Measurements from ENCODE around the gene SMARCA4.

Gene SMARCA4

DNA sequence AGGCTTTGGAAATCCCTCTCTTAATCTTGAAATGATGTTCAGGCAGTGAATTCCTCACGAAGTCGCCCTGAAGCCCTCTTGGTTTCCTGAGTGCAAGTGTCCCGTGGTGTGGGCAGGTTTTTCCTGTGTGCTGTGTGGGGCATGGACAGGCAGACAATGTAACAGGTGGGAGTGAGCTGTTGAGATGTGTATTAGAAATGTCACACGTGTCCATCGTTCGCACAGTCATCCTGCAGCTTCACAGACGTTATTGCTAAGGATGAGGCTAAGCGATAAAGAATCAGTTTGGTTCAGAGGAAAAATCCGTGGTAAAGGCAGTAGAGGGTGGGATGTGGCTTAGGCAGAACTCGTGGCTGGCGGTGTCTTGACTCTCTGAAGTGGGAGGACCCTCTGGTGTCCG is 51.7 kb downstream of the SMARCA4 start:
- DNase-seq (ENCODE audit: low spot score), result no peak

DNA sequence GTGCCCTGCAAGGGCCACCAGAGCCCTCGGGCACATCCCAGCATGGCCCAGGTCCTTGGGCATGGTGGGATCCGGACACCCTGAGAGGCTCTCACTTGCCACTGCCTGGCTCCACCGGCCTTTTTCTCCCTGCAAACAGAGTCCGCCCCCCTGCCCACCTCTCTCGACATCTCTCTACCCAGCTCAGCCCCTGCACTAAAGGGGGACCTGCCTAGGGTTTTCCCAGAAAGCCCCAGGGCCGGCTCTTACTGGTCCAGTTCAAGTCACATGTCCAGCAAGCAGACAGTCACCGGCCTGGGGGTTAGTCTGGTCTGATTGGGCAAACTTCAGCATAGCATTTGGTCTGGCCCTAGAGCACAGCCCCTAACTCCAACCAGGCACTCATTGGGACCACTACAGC is 52.9 kb downstream of the SMARCA4 start:
- no peak for DNase-seq (ENCODE audit: low spot score)

DNA sequence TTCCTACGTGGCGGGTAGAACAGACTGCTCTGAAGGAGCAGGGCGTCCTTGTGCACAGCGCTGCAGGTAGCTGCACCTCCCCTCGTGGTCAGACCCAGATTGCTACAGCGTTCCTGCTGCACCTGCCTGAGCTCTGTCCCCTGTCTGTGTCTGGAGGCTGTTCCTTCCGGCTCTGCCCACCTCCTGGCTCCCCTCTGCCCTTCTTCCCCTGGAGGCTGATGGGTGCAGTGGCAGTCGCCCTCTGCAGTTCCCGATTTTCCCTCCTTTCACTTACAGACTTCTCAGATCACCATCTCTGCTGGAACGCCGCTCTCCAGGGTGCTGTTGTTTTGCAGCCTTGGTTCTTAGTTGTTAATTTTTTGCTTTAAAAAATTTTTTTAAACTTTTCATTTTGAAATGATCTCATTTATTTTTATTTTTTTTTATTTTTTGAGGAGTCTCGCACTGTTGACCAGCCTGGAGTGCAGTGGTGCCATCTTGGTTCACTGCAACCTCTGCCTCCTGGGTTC is 53.6 kb downstream of the SMARCA4 start:
- DNase-seq (ENCODE audit: low spot score), result no peak

DNA sequence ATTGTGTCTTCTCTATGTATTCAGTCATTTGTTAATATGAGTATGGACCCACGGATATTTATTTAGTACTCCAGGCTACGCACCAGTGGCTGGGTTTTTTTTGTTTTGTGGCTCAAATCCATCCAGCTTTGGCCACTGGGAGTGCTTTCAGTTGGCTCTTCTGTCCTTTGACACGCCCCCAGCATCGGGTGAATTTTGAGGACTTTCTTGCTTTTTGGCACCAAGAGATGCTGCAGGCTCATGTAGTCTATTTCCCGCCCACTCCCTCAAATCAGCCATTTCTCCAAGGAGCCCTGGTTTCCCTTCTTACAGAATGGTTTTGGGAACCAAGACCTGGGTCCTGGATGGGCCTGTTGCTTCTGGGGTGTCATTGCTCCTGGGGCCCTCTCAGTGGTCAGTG is 55.8 kb downstream of the SMARCA4 start:
- no peak for DNase-seq (ENCODE audit: low spot score)

DNA sequence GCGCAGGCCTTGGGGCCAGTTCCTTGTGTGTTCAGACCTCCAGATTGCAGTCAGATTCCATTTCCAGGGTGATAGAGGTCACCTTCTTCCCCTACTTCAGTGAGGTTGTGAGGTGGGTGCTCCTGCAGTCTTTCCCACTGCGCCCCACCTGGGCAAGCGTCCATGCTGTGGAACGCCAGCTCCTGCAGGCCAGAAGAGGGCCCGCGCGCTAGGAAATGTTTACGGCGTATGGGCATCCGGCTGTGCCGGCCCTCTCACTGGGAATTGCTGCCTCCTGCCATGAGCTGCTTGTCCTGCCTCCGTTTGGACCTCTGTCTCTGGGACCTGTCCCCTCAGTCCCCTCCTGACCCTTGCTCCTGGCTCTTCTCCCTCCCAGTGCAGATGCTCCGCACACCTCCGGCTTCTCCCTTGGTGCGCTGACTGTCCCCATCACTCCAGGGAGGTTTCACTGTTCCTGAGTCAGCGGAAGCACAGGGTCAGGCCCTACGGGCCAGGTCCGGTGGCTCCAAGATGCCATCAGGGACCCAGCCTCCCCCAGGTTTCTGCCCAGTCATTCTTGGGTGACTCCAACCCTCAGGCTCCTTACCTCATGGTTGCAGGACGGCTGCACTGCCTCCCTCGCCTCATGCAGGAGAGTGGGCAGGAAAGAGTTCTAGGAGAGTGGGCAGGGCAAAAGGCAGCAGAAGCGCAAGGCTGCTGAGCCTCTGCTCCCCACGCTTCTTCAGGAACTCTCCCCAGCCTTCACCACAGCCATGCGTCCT is 56.6 kb downstream of the SMARCA4 start:
- no peak for DNase-seq (ENCODE audit: low spot score)

DNA sequence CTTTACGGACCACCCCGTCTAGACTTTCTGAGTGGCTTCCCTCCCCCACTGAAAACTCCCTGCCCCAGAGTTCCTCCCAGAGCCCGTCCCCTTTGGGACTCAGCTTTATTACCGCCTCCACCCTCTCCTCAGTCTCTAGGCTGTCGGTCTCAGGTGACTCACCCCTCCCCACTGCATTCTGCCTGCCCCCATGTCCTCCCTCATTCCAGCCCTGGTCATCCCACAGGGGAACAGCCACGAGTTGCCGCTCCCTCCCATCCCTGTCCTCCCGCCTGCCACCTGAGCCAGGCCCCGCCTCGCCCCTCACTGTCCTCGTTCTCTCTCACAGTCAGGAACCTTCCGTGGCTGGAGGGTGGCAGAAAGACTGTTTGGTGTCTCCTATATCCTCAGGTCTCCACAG is 57.3 kb downstream of the SMARCA4 start:
- DNase-seq (ENCODE audit: low spot score), result no peak

DNA sequence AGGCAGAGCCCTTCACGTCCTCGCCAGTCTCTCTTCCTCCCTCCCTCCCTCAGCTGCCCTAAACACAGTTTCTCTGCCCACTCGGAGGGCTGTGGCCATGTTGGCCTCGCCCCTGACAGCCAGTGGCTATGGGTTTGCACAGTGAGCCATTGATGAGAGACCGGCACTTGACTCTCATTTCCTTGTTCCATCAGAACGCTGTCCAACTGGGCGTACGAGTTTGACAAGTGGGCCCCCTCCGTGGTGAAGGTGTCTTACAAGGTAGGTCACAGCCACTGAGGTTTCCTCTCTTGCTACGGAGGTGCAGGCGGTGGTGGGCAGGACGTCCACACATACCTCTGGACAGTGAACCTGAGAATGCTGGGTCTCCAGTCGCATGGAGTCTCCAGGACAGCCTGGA is 57.9 kb downstream of the SMARCA4 start:
- no peak for DNase-seq (ENCODE audit: low spot score)

DNA sequence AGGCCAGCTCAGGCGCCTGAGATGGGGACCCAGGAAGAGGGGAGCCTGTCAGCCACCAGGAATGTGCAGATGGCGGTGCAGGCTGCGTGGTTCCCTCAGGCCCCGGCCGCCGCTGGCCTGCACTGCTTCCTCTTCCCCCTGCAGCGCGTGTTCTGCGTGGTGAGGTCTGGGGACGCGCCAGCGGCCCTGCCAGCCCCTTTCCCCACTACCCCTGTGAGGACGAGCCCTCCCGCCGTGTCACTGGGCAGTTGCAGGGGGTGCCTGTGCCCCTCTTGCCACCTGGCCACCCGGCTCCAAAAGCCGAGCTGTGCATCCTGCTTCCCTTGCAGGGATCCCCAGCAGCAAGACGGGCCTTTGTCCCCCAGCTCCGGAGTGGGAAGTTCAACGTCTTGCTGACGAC is 58.4 kb downstream of the SMARCA4 start:
- no peak for DNase-seq (ENCODE audit: low spot score)

DNA sequence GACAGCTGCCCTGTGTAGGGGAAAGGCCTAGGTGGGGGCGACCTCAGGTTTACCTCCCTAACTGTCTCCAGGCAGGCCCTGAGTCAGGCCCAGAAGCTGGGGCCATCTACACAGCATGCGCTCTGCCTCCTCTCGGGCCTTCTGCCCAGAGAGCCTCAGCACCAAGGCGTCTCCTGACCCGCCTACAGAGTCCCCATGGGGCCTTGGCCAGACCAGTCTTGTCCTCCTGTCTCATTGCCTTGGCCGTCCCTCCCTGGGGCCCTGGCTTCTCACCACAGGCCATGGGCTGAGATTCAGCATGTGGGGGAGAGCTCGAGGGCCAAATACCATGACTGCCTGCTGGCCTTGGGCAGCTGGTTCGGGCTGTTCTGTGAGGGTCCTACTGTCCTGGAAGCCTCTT is 59.0 kb downstream of the SMARCA4 start:
- DNase-seq (ENCODE audit: low spot score), result no peak

DNA sequence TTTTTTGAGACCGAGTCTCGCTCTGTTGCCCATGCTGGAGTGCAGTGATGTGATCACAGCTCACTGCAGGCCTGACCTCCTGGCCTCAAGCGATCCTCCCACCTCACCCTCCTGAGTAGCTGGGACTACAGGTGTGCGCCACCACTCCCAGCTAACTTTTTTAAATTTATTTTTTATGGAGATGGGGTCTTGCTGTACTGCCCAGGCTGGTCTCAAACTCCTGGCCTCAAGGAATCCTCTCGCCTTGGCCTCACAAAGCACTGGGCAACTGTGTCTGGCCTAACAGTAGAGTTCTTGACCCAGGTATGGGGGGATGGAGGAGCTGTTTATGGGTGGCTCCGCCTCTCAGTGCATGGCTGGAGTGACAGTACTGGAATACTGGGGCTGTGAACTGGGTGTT is 59.6 kb downstream of the SMARCA4 start:
- no peak for DNase-seq (ENCODE audit: low spot score)

DNA sequence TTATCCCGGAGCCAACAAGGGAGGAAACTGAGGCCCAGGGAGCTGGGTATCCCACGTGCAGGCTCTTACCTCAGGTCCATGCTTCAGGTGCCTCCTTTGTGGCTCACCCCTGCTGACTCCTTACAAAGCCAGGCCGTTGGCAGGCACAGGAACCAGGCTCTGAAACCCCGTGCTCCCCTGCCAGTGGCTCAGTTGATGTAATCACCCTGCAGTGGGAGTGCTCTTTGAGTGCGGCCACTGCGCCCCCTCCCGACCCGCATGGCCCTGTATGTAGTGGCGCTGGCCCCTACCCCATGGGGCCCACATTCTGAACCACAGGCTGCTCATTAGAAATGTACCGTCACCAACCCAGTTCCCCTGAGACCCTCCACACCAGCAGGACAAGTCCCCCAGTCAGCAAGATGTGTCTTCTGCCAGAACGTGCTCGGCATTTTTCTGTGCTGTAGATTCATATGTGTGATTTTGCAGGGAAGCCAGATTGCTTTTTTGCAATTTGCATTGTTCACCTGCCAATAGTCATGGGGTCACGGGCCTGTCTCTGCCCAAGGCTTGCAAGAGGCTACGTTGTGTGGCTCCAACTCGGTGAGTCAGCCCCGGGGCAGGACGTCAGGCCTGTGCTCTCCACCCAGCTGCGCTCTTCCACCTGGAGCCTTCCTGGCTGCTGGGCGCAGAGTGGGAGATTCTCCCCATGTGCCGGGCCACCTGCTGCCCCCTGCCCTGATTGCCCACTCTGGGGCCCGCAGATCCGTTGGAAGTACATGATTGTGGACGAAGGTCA is 60.3 kb downstream of the SMARCA4 start:
- DNase-seq (ENCODE audit: low spot score), result no peak

DNA sequence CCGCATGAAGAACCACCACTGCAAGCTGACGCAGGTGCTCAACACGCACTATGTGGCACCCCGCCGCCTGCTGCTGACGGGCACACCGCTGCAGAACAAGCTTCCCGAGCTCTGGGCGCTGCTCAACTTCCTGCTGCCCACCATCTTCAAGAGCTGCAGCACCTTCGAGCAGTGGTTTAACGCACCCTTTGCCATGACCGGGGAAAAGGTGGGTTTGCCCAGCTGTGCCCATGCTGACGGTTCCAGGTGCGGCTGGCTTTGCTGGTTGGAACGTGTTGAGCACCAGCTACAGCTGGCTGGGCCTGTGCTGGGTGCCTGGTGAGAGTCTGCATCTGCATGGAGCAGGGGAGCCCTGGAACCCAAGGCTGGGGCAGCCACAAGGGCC is 60.9 kb downstream of the SMARCA4 start:
- DNase-seq (ENCODE audit: low spot score), result no peak

DNA sequence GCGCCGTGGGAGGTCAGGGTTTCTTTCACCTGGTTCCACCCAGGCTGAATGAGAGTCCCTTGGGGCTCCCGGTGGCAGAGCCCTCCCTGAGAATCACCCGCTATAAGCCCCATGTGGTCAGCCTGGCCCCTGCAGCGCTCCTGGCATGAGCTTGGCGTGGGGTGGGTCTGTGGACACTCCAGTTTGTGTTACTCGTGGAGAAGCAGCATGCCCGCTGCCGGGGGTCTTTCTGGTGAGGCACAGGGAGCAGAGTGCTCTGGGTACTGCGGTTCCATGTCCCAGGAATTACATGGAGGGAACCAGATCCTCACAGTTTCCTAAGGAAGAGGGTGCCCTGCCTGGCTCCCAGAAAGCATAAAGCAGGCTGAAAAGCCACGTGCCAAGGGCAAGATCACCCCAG is 62.2 kb downstream of the SMARCA4 start:
- DNase-seq (ENCODE audit: low spot score), result no peak

DNA sequence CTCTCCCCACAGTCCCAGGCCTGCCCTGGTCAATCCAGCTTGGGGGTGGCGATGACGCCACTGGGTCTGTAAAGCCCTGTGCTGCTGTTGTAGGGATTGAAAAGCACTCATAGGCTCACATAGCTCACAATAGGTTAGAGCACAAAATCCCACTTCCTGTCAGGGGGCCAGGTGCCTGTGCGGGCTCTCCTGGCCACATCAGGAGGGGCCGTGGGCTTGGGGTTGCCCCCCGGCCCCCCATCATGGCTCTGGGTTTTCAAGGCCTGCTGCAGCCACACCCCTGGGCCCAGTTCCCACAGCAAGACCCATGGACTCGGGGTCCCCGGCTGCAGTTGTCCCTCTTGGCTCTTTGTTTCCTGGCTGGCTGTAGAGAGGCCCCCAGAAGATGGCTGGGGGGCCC is 62.9 kb downstream of the SMARCA4 start:
- DNase-seq (ENCODE audit: low spot score), result no peak

DNA sequence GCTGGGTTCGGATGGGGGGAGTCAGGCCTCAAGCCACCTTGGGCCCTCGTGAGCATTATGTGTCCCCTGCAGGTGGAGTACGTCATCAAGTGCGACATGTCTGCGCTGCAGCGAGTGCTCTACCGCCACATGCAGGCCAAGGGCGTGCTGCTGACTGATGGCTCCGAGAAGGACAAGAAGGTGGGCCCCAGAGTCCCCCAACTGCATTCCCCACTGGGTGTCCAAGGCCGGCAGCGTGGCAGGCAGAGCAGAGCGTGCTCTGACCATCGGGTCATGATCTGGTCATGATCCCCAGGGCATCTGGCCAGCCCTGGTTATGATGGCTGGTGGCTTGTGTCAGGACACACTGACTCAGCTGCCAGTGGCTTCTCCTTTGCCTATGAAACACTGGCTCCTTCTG is 63.4 kb downstream of the SMARCA4 start:
- no peak for DNase-seq (ENCODE audit: low spot score)

DNA sequence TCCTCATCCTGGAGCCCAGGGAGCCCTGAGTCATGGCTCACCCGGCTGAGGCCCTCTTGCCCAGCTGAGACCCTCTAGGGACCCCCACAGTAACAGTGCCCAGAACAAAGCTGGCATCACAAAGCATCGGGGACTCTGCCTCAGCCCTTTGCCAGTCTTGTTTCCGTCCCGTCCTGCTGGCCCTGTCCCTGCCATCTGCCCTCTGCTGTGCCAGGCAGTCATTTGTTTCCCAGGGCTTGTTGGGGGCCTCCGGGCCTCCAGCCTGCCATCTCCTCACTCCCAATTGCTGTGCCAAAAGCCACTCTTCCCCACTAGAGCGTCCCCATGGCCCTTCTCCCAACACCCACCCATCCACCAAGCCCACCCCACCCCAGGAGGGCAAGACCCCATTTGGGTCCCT is 64.2 kb downstream of the SMARCA4 start:
- no peak for DNase-seq (ENCODE audit: low spot score)

DNA sequence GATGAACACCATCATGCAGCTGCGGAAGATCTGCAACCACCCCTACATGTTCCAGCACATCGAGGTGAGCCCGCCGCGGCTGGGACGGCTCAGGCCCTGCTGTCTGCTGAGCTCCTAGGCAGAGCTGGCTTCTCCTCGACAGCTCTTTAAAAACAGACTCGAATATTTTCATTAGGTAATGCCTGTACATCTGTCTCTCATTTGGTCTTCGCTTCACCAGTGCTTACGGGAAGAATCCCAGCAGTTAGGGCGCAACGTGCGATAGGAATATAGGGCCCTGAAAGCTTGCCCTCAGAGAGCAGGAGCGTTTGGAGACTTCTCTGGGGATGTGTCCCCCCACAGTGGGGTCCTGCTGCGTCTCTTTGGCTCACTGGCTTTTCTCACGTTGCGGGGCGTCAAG is 64.6 kb downstream of the SMARCA4 start:
- no peak for DNase-seq (ENCODE audit: low spot score)

DNA sequence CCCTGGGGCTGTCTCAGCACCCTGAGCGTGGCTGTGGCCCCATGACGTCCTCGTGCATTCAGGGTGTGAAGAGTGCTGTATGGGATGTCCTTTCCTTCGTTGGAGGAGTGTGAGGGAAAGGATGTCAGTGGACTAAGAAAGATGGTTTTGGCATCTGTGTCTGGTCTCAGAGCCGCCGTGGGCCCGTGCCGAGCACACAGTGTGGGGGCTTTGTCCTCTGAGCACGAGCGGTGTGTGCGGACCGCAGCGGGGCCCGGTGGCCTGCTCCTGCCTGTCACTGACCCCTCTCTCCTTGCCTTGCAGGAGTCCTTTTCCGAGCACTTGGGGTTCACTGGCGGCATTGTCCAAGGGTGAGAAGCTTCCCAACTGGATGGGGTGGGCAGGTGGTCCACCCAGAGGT is 65.2 kb downstream of the SMARCA4 start:
- no peak for DNase-seq (ENCODE audit: low spot score)

DNA sequence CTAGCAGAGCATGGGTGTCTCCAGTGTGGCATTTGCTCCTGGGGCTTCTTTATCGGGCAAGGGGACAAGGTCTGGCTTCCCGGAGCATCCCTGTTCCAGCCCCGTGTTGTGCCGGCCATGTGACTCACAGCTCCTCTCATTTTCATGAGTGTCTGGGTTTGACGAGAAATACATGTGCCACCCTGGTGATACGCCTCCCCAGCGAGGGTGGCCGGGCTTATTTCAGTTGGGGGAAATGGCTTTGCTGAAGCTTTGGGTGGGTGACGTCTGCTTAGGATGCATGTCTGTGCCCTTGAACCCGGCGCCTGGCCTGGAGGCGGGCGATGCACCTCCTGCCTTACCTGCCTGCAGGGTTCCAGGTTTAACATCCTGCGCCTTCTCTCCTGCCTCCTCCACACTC is 66.6 kb downstream of the SMARCA4 start:
- no peak for DNase-seq (ENCODE audit: low spot score)

DNA sequence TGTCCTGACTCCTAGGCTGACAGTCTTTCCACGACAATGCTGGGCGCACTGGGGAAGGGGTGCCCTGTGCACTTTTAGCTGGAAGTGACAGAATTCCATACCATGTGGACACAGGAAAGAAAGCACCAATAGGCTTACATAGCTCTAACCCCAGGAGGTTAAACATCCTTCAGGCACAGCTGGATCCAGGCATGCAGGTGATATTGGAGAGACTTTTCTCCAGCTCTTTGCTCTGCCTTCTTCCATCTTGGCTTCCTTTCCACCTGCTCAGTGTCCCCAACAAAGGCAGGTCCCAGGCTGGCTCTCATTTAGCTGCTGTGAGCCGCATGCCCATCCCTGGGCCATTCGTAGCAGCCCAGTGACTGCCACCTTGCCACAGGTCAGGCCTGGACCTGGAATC is 67.3 kb downstream of the SMARCA4 start:
- DNase-seq (ENCODE audit: low spot score), result no peak

DNA sequence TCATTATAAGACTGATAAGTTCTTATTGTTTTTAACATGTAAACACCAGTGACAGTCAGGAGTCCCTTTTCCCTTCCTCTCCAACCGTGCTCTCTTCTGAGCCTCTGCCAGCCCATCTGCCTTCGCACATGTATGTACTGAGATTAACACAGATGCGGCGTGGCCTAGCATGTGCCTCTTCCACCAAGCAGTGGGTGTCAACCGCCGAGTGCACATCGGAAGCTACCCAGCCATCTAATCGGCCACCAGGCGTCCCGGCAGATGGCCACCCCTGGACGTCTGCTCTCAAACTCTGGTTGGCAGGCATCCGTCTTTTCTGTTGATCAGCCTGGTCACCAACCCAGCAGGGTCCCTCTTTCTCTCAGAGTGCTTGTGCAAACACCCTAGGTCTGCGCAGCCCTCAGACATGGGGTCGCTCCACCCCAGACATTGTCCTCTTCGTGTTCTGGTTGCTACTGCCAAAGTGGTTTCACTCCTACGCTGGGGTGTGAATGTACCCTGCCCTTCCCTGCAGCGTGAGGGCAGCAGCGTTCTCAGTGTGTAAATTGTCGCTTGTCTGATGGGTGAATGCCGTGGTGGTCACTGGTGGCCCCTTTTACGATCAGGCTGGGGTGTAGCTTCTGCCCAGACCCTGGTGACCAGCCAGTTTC is 70.7 kb downstream of the SMARCA4 start:
- no peak for DNase-seq (ENCODE audit: low spot score)

DNA sequence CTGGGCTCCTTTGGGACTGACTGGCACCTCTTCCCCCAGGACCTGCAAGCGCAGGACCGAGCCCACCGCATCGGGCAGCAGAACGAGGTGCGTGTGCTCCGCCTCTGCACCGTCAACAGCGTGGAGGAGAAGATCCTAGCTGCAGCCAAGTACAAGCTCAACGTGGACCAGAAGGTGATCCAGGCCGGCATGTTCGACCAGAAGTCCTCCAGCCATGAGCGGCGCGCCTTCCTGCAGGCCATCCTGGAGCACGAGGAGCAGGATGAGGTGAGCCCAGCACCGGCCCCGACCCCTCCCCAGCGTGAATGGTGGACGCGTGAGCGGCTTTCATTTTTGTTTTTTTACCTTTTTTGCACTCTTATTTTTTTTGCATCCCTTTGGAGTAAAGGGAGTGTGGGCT is 72.4 kb downstream of the SMARCA4 start:
- DNase-seq (ENCODE audit: low spot score), result no peak

DNA sequence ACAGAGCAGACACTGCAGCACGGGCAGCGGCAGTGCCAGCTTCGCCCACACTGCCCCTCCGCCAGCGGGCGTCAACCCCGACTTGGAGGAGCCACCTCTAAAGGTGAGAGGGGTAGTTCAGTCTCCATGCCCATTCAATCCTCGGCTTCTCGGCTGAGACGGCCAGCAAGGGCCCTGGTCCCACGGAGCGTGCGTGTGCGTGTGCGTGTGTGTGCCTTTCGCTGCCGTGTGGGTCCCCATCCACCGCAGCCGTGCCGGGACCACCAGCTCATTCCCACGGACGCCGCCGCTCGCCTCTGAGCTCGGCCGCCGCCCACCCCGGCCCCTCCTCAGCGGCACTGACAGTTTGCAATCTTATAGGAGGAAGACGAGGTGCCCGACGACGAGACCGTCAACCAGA is 72.9 kb downstream of the SMARCA4 start:
- no peak for DNase-seq (ENCODE audit: low spot score)

Data from germinal center (tissue), 1 donor.